ENCODE data around the gene CLEC7A.

DNA sequence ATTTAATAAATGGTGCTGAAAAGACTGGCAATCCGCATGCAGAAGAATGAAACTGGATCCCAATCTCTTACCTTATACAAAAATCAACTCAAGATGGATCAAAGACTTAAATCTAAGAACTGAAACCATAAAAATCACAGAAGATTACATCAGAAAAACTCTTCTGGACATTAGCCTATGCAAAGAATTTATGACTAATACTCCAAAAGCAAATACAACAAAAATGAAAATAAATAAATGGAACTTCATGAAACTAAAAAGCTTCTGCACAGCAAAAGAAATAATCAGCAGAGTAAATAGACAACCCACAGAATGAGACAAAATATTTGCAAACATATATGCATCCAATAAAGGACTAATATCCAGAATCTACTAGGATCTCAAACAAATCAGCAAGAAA, 16.9 kb downstream of the CLEC7A start:
- TF ChIP-seq, protein P1, sequence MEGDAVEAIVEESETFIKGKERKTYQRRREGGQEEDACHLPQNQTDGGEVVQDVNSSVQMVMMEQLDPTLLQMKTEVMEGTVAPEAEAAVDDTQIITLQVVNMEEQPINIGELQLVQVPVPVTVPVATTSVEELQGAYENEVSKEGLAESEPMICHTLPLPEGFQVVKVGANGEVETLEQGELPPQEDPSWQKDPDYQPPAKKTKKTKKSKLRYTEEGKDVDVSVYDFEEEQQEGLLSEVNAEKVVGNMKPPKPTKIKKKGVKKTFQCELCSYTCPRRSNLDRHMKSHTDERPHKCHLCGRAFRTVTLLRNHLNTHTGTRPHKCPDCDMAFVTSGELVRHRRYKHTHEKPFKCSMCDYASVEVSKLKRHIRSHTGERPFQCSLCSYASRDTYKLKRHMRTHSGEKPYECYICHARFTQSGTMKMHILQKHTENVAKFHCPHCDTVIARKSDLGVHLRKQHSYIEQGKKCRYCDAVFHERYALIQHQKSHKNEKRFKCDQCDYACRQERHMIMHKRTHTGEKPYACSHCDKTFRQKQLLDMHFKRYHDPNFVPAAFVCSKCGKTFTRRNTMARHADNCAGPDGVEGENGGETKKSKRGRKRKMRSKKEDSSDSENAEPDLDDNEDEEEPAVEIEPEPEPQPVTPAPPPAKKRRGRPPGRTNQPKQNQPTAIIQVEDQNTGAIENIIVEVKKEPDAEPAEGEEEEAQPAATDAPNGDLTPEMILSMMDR (conservative IDR thresholded peaks at IDR 0.05; ENCODE audit: low read length): no peak
- no peak for TF ChIP-seq EZH2phosphoT487 (IDR thresholded peaks at IDR 0.05; ENCODE audit: borderline replicate concordance)
